NCI-H774 (cell line): ENCODE data around the gene DNAJC30.

Experiments
- DNase-seq: peaks from one replicate; lab custom pipeline; 2025; lab: John Stamatoyannopoulos, UW

Gene DNAJC30

DNA sequence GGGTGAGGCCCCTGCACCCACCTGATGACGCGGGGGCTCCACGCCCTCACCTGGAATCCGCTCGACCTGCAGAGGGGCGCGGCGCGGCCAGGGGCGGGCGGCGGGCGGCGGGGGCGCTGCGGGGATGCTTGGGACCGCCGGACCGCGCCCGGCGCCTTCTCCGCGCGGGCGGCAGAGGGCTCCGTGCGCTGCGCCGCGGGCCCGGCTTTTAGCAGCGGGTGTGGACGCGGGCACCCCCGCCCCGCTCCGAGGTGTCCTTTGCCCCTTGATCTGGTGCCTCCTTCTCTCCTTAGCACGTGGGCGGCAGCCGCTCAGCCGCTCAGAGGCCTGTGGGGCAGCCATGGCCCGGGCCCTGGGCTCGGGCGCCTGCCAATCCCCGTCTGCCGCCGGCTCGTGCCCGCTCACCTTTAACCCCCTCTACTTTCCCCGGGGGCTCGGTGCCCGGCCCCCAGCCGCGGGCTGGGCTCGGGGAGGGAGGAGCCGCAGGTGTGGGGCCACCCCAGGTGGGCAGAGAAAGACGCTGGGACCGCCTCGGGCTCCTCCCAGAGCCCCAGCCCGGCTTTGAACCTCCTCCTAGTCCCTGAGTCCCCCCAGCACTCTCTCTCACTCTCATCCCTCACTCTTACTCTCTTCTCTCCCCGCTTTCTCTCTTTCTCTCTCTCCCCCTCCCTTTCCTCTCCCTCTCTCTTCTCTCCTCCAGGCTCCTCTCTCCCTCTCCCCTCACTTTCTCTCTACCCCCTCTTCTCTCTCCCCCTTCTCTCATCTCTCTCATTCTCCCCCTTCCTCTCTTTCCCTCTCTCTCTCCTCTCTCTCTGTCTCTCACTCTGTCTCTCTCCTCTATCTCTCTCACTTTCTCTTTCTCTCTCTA lies 35.3 kb downstream of the DNAJC30 start:
- DNase-seq = no peak

DNA sequence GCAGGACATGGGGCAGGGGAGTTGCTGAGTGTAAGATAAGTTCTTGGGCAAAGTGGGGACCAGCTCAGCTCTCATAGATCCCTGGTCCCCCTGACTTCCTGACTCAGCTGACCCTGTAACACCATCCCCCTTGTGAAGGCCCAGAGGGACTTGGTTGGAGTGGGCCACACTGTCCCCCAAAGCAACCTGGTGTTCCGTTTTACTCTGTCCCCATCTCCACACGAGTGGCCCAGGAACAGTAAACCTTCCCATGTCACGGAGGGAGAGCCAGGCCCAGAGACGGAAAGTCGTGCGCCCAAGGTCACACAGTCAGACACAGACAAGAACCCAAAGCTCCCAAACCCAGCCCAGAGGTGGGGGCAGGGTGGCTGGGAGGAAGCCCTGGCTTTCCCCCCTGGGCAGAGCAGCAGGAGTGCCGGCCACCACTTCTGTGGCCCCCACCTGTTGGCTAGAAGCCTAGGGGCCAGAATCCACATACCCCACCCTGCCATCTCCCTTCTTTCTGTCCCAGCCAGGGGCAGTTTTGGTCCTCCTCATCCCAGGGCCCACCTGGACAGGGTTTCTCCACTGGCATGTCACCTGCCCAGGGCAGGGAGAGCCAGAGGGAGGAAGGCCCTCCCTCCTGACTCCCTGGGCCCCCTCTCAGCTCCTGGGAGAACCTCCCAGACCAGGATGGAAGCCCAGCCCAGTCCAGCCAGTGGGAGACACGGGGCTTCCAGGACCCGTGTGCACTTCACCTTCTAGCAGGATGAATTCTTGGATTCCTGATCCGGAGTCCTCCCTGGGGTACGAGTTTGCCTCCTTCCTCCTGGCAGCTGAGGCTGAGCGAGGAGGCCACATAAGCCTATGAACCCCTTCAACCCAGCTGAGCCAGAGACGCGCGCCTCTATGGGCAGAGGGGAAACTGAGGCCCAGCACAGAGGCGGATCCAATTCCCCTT lies 36.2 kb downstream of the DNAJC30 start:
- DNase-seq = no peak

GRCh38 chr7:73645643-73646174 lies 37.5 kb downstream of the DNAJC30 start:
- no peak for DNase-seq

GRCh38 chr7:73644688-73645286 lies 38.5 kb downstream of the DNAJC30 start:
- DNase-seq = no peak

DNA sequence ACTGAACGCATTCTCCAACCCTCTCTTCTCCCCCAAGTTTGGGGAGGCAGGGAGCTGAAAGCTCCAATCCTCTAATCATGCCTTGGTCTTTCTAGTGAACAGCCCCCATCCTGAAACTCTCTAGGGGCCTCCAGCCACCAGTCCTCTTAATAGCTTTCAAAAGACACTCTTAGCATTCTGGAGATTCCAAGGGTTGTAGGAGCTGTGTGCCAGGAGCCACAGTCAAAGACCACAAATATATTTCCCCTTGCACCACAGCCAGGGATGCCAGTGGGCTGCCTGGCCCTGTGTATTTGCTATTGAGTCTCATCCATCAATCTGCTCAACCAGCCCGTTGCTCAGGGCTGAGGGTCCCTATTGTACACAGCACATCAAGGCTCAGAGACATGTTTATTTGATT lies 40.4 kb downstream of the DNAJC30 start:
- DNase-seq = no peak

- no peak for DNase-seq
These were observed 44.3 kb downstream of the DNAJC30 start for GRCh38 chr7:73638911-73639310.

- DNase-seq = no peak
These were observed 47.6 kb downstream of the DNAJC30 start for GRCh38 chr7:73635428-73636200.

DNA sequence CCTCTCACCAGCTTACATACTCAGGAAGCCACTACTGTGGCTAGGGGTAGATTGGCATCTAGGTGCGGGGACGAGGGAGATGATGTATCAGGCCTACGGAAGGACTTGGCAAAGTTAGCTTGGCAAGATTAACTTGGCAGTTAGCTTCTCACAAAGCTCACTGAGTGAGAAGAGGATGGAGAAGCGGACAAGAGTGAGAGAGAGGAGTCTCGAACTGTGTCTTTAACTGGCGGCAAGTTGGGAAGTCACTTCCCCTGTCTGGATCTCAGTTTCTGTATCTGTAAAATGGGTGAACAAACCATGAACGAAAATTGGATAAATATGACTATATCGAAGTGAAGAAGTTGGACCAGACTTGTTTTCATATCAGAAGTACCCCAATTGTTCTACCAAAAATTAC lies 49.4 kb downstream of the DNAJC30 start:
- no peak for DNase-seq

DNA sequence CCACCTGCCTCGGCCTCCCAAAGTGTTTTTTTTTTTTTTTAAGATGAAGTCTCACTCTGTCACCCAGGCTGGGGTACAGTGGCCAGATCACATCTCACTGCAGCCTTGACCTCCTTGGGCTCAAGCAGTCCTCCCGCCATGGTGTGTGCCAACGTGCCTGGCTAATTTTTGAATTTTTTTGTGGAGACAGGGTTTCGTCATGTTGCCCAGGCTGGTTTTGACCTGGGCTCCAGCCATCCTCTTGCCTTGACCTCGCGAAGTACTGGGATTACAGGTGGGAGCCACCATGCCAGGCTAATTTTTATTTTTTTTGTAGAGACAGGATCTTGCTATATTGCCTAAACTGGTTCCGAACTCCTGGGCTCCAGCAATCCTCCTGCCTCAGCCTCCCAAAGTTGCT lies 49.9 kb downstream of the DNAJC30 start:
- DNase-seq = no peak

DNA sequence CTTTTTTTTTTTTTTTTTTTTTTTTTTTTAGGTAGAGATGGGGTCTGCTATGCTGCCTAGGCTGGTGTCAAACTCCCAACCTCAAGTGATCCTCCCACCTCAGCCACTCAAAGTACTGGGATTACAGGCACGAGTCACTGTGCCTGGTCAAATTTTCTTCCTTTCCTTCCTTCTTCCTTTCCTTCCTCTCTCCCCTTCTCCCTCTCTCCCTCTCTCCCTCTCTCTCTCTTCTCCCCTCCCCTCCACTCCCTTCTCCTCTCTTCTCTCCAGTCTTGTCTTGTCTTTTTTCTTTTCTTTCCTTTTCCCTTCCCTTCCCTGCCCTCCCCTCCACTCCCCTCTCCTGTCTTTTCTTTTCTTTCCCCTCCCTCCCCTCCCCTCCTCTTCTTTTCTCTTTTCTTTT lies 51.7 kb downstream of the DNAJC30 start:
- DNase-seq = no peak
